CMK (cell line): ENCODE measurements around the gene MS4A15.
"Not testable (repeated sequence)": the region's sequence is repeated elsewhere in the genome, so short reads cannot be mapped to it uniquely, and the experiment has no call there.

Experiments used
- DNase-seq: peaks from one replicate; pipeline ENCODE4 v3.0.0-alpha.2; 2010; ENCODE audit warnings: low read depth

The MS4A15 gene

DNA sequence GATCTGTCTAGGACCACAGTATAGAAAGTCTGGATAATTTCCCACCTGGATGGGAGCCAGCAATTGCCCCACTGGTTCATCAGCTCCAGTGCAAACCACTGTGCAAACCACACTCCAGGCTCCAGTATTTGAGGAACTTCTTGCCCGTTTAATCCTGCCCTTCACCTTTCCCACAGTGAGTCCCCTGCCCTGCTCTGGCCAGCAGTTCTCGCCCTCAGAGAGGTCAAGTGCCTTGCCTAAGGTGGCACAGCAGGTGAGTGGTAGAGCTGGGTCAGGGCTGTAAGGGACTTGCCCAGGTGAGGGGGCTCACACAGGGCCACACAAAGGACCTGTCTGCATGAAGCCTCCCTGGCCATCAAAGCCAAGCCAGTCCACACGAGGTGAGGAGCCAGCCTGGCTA lies 52.6 kb downstream of the MS4A15 start:
- no peak for DNase-seq

DNA sequence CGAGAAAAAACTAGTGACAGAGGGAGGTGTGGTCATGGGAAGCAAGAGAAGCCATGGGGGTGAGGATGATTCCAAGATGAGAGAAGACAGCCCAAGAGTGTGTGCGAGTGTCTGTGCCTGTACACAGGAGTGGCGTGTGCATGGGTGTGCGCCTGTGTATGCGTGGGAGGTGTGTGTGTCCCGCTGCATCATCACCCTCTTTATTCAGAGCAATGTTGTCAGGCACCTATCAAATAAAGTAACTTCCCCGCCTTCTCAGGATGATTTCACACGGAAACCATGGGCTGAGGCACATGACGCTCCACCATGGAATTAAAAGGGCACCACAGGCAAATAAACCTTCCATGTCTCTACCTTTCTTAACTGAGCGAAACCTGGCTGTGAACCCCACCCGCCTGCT lies 53.0 kb downstream of the MS4A15 start:
- DNase-seq, result no peak

DNA sequence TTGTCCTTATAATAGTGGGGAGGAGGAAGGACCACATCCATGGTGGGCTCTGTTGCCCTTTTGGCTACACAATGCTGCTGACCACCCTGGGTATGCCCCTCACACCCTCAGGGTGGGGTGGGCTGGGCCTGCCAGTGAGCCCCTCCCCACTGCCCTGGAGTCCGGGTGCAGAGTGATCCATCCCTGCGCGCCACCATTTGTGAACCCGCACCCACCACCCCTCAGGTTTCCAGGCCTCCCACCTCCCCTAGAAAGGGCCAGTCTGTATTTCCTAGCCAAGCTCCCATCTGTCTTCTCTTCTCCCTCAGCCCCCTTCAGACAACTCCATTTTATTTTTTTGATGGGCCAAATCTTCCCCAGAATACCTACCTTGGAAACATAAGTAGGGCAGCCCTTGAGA lies 53.5 kb downstream of the MS4A15 start:
- no peak for DNase-seq

DNA sequence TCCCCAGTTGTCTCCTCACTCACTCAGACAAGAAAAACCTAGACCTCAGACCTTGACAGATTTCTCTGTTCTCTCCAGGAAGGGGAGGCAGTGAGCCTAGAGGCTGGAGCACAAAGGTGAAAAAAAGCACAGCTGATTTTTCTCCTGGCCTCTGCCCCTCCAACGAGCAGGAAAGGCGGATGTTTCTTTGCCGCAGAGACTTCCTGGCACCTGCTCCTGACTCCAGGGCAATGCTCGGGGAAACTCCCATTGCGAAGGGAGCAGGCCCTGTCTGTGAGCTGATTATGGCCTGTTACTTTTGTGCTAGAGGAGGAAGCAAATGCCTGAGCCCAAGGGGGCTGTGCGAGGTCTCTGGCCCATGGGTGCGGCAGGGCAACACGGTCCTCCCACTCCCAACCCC lies 53.9 kb downstream of the MS4A15 start:
- no peak for DNase-seq

DNA sequence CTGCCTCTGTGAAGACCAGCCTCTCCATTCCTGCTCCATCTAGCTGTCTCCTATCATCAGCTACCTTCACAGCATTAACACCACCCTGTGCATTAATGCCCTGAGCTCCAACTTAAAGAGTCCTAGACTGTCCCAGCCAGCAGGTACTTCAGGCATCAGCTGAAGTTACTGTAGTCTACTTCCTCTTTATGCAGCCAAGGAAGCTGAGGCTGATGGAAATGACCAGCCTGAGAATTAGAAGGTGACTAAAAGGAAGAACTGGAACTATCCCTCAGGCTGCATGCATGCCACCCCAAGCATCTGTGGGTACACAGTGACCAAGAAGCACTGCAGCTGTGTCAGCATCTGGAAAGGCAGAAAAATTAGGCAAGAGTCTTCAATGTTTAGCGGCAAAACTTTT lies 56.7 kb downstream of the MS4A15 start:
- DNase-seq, result no peak

DNA sequence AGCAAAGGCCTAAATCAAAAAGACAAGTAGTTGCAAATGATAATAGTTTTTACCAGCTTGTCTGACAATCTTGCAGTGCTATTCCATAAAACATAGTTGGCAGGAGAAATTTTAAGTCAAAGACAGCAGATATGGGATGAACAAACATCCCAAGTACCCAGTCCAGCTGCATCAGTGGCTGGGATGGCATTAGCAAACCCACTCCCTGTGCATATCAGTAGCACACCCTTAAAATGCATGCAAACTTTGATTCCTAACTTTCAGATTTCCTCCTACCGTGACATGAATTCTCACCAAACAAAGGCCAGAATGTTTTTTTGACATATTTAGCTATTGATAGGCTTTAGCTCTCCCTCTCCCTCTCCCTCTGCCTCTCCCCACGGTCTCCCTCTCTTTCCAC lies 57.4 kb downstream of the MS4A15 start:
- DNase-seq, result no peak

DNA sequence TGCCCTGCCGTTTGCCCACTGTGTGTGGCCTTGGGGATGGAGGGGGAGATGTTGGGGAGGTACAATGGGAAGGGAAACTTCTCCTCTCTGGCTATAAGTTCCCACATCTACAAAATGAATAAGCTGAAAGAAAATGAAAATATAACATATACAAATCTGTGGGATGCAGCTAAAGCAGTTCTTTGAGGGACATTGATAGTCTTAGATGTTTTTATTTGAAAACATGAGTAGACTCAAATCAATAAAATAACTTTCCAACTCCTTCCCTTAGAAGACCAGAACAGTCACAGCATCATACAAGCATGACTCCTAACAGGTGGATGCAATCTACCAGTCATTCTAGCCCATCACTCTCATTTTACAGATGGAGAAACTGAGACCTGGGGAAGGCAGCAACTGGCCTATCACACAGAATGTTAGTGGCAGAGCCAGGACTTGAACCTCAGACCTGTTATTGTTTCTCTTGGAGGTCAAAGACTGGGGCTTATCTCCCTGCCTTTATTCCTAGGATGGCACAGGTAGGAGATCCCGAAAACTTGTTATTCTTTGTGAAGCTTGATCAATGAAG lies 60.0 kb downstream of the MS4A15 start:
- no peak for DNase-seq

DNA sequence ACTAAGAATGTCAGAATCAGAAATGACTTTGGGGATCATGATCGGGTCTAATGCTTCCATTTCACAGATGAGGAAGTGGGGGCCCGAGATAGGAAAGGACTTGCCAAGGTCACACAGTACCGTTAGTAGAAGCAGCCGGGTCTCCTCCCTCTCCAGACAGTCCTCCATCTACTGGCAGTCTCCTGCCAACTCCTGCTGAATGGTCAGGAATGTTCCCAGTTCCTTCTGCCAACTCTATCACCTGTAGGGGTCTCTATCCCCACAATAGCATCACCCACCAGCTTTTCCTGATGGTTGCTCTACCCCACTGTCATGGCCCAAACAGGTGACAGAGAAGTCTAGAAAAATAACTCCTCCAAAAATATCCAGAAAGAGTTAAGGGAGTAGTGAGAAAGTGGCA lies 61.4 kb downstream of the MS4A15 start:
- no peak for DNase-seq

DNA sequence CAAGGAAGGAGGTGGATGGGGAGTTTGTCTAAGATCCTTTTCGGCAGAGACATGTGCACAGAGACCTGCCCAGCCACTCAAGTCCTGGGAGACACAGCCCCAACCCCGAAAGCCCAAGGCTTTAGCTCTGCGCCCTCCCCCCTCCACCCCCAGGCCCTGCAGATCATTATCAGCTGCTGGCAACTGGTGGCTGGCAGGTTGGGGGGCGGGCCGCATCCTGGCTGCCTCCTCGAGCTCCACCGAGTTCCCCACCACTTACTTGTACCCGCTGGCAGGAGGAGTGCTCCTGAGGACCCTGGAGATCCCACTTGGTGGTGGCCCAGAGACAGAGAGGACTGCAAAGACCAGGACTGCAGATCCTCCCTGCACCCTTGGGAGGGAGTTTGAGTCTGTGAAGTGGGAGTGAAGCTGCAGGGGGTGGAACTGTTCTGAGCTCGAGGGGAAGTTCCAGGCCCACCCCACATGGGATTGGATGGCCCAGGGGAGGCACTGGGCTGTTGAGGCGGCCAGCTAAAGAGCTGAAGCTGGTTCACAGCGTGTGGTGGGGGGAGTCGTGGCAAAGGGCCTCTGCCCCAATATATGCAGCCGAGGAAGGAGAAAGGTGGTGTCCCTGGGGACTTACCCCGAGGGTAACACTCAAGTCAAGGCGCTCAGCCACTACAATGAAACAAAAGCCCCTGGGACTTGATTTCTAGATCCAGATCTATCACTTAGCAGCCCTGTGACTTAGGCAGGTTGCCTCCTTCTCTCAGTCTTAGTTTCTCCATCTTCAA lies 65.3 kb downstream of the MS4A15 start:
- DNase-seq, result no peak

DNA sequence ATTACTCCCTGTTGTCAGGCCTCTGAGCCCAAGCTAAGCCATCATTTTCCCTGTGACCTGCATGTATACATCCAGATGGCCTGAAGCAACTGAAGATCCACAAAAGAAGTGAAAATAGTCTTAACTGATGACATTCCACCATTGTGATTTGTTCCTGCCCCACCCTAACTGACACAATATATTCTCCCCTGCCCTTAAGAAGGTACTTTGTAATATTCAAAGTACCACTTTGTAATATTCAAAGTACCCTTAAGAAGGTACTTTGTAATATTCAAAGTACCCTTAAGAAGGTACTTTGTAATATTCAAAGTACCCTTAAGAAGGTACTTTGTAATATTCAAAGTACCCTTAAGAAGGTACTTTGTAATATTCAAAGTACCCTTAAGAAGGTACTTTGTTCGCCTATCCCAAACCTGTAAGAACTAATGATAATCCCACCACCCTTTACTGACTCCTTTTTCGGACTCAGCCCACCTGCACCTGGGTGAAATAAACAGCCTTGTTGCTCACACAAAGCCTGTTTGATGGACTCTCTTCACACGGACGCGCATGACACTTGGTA lies 67.2 kb downstream of the MS4A15 start:
- not testable (repeated sequence) for DNase-seq

DNA sequence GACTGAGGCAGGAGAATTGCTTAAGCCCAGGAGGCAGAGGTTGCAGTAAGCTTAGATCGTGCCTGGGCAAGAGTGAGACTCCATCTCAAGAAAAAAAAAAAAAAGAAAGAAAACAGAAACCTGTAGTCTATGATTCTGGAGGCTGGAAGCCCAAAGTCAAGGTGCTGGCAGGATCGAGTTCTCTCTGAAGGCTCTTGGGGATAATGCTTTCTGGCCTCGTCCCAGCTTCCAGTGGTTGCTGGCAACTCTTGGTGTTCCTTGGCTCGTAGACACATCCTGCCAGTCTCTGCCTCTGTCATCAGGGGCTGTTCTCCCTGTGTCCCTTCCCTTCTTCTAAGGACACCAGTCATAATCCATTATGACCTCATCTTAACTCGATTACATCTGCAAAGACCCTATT lies 68.5 kb downstream of the MS4A15 start:
- no peak for DNase-seq

DNA sequence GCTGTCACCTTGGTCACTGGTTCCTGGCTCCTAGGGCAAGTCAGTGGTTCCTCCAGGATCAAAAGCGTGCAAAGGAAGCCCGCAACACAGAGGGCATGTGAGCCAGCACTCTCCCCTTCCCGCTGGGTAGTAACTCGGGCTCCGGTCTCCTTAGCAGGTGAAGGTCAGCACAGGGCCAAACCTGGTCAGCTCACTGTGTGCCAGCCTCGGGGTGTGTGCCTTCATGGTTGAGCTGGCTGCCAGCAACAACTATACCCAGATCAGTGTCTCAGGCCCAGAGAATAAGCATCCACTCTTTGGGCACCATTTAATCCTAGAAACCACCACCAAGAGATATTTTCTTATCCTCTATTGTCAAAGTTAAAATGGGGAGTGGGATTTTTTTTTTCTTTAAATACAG lies 69.1 kb downstream of the MS4A15 start:
- DNase-seq, result no peak
